WERI-Rb-1 (cell line): ENCODE measurements around the gene MAGI2.
A peak's percentile ranks its signal among the peaks of the same experiment; 100 is the strongest.

ENCODE experiments used
- DNase-seq: peaks from one replicate; pipeline ENCODE4 v3.0.0-alpha.2; 2020
- H3K27ac ChIP-seq: fragments of 250-450 bp; sonication (Bioruptor Pico); 2 replicates; pipeline ENCODE4 v1.5.1; 2020; ENCODE audit warnings: mild to moderate bottlenecking, moderate library complexity
- H3K27me3 ChIP-seq: fragments of 250-450 bp; sonication (Bioruptor Pico); 2 replicates; pipeline ENCODE4 v1.5.1; 2021; ENCODE audit warnings: mild to moderate bottlenecking, low read depth, moderate library complexity; ENCODE audit not compliant: insufficient read depth, severe bottlenecking
- H3K36me3 ChIP-seq: fragments of 250-450 bp; sonication (Bioruptor Pico); 2 replicates; pipeline ENCODE4 v1.5.1; 2020; ENCODE audit warnings: mild to moderate bottlenecking, moderate library complexity
- H3K4me3 ChIP-seq: 2 replicates; pipeline ENCODE4 v1.5.1; 2011; ENCODE audit warnings: low read depth, mild to moderate bottlenecking, control low read depth, low read length
- H3K9me3 ChIP-seq: fragments of 250-450 bp; sonication (Bioruptor Pico); 2 replicates; pipeline ENCODE4 v1.5.1; 2021; ENCODE audit warnings: mild to moderate bottlenecking, moderate library complexity; ENCODE audit not compliant: severe bottlenecking
- CTCF ChIP-seq: IDR thresholded peaks from 2 replicates; pipeline ENCODE4 v1.5.1; 2011; ENCODE audit warnings: low read depth, mild to moderate bottlenecking, control low read depth, inconsistent platforms, low read length

Gene MAGI2

GRCh38 chr7:78571292-78571691, 882.2 kb downstream of the MAGI2 start:
- no peak for TF ChIP-seq CTCF
- H3K27ac ChIP-seq = no peak overlapping the region
- H3K4me3 ChIP-seq = no peak overlapping the region
- H3K27me3 ChIP-seq = no peaks in the 10 kb centered on the region
- no peaks in the 10 kb centered on the region for H3K9me3 ChIP-seq
- no peaks in the 10 kb centered on the region for H3K36me3 ChIP-seq
- no peak for DNase-seq

- H3K27me3 ChIP-seq = no peaks in the 10 kb centered on the region
- H3K4me3 ChIP-seq = no peak overlapping the region
- H3K36me3 ChIP-seq = no peaks in the 10 kb centered on the region
- DNase-seq = no peak
- no peaks in the 10 kb centered on the region for H3K9me3 ChIP-seq
- TF ChIP-seq CTCF = no peak
- no peak overlapping the region for H3K27ac ChIP-seq
These were observed 884.8 kb downstream of the MAGI2 start for GRCh38 chr7:78568690-78569089.

- no peak for TF ChIP-seq CTCF
These were observed 885.6 kb downstream of the MAGI2 start for GRCh38 chr7:78567836-78568235.

GRCh38 chr7:78565784-78566183, 887.7 kb downstream of the MAGI2 start:
- no peak for TF ChIP-seq CTCF
- no peaks in the 10 kb centered on the region for H3K9me3 ChIP-seq
- H3K27me3 ChIP-seq = no peaks in the 10 kb centered on the region
- H3K36me3 ChIP-seq = no peaks in the 10 kb centered on the region
- no peak overlapping the region for H3K27ac ChIP-seq
- no peak for DNase-seq
- no peak overlapping the region for H3K4me3 ChIP-seq

More at GRCh38 chr7:78567836-78568235, 885.6 kb downstream of the MAGI2 start:
- no peak for DNase-seq
- Histone ChIP-seq H3K27ac (no peak overlapping the region), H3K27me3 (no peaks in the 10 kb centered on the region), H3K36me3 (no peaks in the 10 kb centered on the region), H3K4me3 (no peak overlapping the region), H3K9me3 (no peaks in the 10 kb centered on the region)

- Histone ChIP-seq H3K4me3 (no peak overlapping the region), H3K27me3 (no peaks in the 10 kb centered on the region), H3K36me3 (no peaks in the 10 kb centered on the region), H3K27ac (no peak overlapping the region), H3K9me3 (no peaks in the 10 kb centered on the region)
- peak; percentile 44 for DNase-seq
- no peak for TF ChIP-seq CTCF
These were observed 890.3 kb downstream of the MAGI2 start for GRCh38 chr7:78563191-78563590.

GRCh38 chr7:78562191-78562590, 891.3 kb downstream of the MAGI2 start:
- no peaks in the 10 kb centered on the region for H3K36me3 ChIP-seq

More at GRCh38 chr7:78562191-78562590, 891.3 kb downstream of the MAGI2 start:
- Histone ChIP-seq H3K27me3 (no peaks in the 10 kb centered on the region), H3K27ac (no peak overlapping the region), H3K4me3 (no peak overlapping the region), H3K9me3 (no peaks in the 10 kb centered on the region)
- TF ChIP-seq CTCF = no peak
- DNase-seq = no peak
